HG03025 (cell line): ENCODE measurements around the gene GOLGA8T.
"Not testable (repeated sequence)": the region's sequence is repeated elsewhere in the genome, so short reads cannot be mapped to it uniquely, and the experiment has no call there.

Experiments
- ATAC-seq: cut with Tn5 transposase; IDR thresholded peaks from one replicate; pipeline ENCODE4 v1.9.1; 2021; ENCODE audit warnings: mild to moderate bottlenecking, moderate library complexity; ENCODE audit not compliant: unreplicated experiment, low FRiP score

Gene GOLGA8T, protein sequence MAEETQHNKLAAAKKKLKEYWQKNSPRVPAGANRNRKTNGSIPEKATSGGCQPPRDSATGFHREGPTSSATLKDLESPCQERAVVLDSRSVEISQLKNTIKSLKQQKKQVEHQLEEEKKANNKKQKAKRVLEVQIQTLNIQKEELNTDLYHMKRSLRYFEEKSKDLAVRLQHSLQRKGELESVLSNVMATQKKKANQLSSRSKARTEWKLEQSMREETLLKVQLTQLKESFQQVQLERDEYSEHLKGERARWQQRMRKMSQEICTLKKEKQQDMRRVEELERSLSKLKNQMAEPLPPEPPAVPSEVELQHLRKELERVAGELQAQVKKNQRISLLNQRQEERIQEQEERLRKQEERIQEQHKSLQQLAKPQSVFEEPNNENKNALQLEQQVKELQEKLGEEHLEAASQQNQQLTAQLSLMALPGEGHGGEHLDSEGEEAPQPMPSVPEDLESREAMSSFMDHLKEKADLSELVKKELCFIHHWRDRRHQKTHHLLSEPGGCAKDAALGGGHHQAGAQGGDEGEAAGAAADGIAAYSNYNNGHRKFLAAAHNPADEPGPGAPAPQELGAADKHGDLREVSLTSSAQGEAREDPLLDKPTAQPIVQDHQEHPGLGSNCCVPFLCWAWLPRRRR

DNA sequence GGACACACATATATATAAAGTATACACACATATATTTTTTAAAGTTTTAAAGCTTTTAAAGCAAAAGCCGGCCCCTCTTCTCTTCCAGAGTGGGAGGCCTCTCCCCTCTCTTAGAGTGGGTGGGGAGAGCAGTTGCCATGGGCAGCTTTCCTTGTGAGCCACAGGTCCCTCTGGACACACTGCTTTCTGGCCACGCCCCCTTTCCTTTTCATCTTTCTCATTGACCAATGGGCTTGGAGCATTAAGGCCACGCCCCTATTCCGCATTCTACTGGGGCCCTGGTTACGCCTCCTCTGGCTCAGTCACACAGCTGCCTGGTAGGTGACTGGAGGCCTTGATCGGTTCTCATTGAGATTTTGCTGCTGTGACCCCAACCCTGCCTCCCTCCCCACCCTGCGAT is at the start of gene GOLGA8T:
Gene GOLGA8T (plus strand): TSS at position 301 of the 400 bp plus-strand sequence. CDS start 98 bp downstream, at position 399.
- ATAC-seq, result not testable (repeated sequence)

DNA sequence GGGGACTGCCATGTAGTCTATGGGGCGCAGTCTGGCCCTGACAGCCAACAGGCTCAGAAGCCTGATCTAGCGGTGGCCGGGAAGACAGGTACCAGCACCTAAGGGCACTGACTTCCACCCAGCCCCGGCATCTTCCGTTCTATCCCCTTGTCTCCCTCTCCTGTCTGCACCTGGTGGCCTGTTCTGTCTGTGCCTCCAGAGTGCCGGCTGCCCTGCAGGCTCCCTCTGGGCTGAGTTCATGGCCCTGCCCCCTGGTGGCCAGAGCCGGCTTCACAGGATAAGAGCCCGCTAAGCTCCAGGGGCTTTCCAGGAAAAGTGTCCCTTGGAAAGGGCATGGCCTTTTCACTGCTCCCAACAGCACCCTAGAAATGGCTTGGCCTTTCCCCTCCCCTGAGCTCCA is 37.0 kb upstream of the GOLGA8T start:
- not testable (repeated sequence) for ATAC-seq

DNA sequence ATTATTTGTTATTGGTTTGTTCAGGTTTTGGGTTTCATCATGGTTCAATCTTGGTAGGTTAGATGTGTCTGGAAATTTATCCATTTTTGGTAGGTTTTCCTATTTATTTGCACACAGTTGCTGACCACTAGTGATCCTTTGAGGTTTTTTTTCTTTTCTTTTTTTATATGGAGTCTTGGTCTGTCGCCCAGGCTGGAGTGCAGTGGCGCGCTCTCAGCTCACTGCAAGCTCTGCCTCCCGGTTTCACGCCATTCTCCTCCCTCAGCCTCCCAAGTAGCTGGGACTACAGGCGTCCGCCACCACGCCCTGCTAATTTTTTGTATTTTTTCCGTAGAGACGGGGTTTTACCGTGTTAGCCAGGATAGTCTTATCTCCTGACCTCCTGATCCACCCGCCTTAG is 32.0 kb upstream of the GOLGA8T start:
- ATAC-seq, result not testable (repeated sequence)

DNA sequence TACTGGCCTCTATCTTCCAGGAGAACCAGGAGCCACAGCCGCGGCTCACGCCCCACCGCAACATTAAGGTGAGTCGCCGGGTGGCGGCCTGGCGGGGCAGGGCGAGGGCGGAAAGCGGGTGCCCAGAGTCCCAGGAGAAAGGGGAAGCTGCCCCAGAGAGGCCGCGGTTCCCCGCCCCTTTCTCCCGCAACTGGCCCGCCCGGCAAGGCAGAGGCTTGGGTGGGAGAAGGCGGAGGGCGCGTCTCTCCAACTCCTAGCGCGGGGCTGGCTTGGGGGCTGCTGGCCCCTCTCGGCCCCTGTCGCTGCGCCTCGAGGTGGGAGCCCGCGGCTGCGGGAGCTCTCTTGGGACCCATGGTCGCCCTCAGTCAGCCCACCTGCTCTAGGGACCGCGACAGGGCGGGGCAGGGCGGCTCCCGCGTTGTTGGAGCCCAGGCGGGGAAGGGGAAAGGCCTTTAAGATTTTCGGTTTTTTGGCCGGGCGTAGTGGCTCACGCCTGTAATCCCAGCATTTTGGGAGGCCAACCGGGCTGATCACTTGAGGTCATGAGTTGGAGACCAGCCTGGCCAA is 30.8 kb upstream of the GOLGA8T start:
- ATAC-seq, result not testable (repeated sequence)

DNA sequence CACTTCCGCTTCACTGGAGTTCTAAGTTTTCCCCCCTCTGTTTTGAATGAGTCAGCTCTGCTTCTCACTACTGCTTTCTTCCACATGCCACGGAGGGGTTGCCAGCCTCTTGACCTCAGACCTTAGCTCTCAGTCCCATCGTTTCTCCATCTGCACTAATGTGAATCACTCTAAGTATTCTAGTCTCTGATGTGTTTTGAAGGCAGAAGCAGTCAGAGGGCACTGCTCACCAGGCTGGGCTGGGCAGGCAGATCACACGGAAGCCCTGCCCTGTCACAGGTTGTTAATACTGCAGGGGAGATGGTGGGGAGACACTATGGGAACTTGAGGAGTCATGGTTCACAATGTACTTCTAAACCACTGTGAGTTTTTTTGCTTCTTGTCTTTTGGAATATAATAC is 24.3 kb upstream of the GOLGA8T start:
- ATAC-seq, result not testable (repeated sequence)

DNA sequence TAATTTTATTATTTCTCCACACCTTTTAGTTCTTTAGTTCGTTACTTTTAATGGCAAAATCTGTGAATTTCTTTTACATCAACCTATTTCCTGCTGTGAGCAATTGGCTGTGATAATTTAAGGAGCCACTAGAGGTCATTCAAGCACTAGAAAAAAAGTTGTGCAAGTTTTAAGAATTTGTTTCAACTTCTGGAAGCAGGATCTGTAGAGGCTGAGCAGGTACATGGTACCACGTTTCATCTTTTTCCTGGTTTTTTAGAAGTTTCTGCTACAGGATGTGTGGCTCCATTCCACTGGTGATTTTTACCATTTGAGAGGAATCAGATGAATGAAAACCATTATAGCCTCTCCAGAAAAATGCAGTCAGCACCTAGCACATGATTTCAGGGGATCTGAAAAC is 4.8 kb upstream of the GOLGA8T start:
- ATAC-seq, result not testable (repeated sequence)

DNA sequence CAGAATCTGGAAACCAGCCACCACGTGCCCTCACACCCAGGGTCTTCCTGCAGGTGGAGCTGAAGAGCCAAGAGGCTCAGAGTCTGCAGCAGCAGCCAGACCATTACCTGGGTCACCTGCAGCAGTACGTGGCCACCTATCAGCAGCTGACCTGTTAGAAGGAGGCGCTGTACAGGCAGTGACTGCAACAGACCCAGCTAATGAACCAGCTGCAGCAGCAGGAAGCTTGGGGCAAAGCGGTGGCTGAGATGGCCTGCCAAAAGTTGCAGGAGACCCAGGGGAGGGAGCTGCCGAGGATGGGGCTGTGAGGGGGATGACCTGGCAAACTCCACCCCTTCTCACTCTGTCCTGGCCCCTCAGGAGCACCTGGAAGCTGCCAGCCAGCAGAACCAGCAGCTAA is 8.4 kb downstream of the GOLGA8T start:
- not testable (repeated sequence) for ATAC-seq

DNA sequence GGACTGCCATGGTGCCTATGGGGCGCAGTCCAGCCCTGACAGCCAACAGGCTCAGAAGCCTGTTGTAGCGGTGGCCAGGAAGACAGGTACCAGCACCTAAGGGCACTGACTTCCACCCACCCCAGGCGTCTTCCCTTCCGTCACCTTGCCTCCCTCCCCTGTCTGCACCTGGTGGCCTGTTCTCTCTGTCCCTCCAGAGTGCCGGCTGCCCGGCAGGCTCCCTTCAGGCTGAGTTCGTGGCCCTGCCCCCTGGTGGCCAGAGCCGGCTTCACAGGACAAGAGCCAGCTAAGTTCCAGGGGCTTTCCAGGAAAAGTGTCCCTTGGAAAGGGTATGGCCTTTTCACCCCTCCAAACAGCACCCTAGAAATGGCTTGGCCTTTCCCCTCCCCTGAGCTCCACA is 15.0 kb downstream of the GOLGA8T start:
- ATAC-seq, result not testable (repeated sequence)

DNA sequence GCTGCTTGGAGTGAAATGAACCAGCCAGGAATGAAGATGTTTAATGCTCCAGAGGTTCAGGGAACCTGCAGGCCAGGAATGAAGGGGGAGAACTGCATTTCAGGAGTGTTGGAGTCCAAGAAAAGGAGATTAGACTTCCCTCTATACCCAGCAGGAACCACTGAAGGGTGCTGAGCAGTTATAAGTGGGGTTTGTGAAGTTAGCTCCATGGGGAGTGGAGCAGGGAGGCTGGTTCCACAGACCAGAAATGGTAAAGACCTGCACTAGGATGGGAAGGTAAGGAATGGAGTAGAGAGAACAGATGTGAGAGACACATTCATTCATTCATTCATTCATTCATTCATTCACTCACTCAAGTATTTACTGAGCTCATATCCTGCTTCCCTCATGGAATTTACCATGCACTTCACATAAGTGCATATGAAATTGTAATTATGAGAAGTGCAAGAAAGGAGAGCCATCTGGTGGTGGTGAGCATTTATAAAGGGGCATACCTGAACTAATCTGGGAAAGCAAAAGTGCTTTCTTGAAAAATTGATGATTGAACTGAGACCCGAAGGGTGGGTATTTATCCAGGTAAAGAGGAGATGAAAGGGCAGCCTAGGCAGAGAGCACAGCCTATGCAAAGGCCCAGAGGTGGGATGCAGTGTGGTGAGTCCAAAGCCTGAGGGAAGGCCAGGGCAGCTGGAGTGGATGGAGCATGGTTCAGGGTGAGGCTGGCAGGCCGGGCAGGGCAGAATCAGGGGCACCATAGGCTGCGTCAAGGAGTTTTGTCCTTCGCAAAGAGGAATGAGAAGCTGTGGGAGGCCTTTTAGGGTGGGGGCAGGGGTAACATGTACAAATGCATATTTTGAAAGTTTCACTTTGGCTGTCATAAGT is 27.9 kb downstream of the GOLGA8T start:
- not testable (repeated sequence) for ATAC-seq

DNA sequence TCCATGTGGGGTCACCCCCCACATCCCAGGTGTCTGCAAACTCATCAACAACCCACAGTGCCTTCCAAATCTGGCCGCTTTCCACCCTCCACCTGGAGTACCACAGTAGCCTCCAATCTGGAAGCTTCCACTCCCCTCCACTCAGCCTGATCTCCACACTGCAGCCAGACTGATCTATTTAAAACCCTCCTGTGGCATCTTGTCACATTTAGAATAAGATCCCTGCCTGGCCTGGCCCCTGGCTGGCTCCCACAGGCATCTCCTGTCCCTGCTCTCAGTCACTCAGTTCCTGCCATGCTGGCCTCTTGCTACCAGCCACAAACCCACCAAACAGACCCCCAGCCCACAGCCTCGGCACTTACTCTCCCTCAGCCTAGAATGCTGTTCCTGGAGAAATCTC is 28.9 kb downstream of the GOLGA8T start:
- not testable (repeated sequence) for ATAC-seq

DNA sequence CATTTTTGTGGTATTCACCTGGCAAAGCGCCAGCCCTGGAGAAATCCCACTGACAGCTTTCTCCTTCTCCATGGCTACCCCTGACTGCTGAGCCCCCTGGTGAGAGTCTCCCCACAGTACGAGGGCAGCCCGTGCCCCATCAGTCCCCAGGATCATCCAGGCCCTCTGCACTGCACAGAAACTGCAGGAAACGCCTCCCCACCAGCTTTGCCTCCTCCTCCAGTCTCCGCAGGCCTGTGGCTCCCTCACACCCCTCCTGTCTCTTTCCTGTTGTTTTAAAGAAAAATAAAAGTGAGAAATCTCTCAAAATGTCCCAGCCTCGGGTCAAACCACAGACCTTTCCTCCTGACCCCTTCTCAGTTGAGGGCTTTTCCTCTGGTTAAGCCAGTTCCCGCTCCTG is 29.4 kb downstream of the GOLGA8T start:
- not testable (repeated sequence) for ATAC-seq

DNA sequence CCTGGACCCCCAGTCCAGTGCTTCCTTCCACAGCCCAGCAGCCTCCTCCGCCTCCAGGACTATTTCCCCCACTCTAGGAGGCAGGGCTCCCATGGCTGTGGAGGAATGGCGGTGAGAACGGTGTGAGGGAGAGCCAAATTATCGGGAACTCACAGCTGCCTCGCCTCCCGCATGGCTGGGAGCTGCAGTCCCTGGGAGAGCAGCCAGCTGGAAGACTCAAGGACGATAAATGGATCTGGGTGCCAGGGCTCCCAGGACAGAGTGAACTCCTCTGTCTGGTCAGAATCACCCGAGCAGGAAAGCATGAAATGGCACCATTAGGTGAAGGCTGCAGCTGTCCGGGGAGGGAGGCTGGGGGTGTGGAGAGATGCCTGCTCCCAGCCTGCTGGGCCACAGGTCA is 32.6 kb downstream of the GOLGA8T start:
- ATAC-seq, result not testable (repeated sequence)

DNA sequence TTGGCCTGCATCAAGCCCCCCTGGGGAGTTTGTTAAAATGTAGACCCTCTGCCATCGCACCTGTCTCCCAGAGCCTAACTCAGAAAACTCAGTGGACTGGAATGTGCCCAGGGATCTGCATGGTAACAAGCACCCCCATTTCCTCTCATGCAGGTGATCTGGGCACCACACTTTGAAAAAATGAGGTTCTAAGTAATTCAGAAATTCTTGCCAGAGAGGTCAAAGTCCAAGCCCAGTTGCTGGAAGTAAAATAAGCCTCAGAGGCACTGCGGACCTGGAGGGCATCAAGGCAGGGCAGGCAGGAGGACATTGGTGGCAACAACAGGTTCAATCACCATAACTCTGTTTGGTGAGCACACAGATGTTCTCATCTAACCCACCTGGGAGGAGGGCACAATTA is 33.0 kb downstream of the GOLGA8T start:
- not testable (repeated sequence) for ATAC-seq

DNA sequence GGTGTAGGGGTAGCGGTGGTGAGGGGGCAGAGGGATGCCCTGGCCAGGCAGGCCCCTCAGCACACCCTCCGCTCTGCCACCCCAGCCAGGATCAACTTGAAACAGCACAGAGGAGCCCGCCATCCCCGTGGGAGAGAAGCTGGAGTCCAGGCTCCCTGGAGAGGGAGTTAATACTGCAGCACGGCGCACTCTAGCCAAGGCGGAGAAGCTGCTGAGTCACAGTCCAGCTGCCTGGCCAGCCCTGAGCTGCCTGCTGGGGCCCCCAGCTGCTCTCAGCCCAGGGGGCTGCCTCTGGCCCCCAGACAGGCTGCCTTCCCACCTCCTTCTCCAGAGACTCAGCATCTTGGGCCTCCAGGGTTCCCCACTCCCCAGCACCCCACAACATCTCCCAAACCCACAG is 36.6 kb downstream of the GOLGA8T start:
- not testable (repeated sequence) for ATAC-seq

DNA sequence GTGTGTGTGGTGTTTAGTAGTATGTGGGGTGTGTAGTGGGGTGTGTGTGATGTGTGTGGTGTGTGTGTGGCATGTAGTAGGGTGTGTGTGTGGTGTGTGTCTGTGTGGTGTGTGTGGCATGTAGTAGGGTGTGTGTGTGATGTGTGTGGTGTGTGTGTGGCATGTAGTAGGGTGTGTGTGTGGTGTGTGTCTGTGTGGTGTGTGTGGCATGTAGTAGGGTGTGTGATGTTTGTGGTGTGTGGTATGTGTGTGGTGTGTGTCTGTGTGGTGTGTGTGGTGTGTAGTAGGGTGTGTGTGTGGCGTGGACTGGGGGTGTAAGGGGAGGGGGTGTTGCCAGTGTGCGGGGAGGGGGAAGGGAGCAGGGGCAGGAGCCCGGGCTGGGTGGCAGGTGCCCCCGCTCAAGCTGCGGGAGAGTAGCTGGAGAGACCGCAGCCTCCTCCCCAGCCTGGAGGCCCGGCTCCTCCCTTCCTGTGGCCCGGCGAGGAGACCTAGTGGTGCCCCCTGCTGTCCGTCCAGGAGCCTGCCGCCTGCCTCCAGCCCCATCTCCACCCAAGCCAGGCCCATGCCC is 38.3 kb downstream of the GOLGA8T start:
- ATAC-seq, result not testable (repeated sequence)

DNA sequence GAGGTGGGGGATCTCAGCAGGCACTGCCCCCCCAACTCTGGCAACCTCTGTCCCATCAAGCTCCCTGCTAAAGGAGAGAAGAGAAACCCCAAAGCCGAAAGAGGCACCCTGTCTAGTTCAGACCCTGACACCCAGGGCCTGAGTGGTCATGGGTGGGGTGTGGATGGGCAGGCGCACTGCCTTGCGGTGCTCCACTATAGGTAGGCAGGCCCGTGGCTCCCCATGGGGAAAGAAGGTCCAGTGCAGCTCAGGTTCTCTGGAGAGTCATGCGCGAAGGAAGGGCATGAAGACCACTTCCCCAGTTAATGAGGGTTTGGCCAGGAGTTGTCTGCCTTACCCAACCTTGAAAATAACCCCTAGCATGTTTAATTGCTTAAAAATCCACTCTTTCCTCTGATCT is 40.4 kb downstream of the GOLGA8T start:
- not testable (repeated sequence) for ATAC-seq

DNA sequence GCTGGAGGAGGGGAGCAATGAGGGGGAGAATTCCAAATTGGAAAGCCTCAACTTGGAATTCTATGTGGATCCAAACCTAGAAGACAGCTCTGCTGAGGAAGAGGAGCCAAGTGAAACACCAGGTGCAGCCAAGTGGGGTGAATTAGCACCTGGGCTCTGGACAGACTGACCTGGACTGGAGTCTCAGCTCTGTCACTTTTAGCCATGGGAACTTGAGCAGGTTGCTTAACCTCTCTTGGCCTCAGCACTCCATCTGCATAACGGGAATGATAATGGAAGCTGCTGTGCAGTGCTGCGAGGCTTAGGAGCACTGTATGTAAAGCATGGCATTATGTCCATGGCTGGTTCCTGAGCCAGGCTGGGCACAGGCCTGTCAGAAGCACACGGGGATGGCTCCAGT is 41.8 kb downstream of the GOLGA8T start:
- ATAC-seq, result not testable (repeated sequence)

DNA sequence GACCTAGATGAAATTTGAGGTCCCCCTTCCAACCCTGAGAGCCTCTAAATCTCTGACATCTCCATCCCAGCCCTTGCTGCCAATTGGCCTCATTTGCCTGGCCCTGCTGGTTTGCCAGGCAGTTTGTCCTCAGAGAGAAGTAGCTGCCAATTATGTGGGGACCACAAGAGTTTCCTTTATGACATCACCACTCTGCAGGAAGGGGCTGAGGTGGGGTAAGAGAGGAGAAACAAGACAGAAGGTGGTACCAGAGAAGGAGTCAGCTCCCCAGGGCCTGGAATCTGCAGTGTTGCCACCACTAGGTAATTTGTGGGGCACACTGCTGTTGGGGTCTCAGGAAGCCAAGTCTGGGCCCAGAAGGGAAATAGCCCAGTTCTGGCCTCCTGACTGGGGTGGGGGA is 45.0 kb downstream of the GOLGA8T start:
- not testable (repeated sequence) for ATAC-seq

DNA sequence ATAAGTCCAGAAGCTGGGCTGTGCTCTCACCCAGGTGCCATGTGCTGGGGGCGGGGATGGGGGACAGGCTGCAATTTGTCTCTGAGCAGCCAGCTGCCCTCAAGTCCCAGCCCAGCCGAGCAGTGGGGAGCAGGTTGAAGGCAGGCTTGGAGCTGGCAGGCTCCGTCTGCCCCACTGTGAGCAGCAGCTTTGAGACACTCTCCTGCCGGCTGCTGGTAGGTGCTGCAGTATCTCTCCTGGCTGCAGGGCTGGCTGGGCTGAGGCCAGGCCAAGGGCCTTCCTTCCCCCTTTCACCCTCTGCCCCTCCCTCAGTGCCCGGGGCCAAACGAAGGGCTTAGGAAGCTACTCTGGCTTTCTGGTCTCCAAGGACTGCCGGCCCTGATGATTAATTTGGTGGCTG is 50.6 kb downstream of the GOLGA8T start:
- ATAC-seq, result not testable (repeated sequence)

DNA sequence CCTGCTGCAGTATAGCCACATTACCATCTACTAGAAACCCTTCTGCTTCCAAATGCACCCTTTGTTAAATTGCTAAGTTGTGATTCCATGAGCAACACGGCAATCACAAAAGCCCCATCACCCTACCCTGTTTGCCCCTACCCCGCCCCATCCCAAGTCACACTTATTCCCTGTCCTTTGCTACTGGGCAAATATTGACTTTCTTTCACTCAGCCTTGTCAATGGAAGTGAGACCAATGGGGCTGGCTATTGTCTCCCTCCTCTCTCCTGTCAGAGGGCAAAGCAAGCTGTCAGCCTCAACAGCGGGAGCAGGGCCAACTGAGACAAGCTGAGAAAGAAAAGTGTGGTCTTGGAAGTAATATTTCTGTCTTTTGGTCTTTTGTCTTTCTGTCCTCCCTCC is 52.6 kb downstream of the GOLGA8T start:
- ATAC-seq, result not testable (repeated sequence)
